Loucy (cell line): ENCODE measurements around the gene LRRC56.

ENCODE experiments used
- EZH2phosphoT487 ChIP-seq: fragments of 200-600 bp; IDR thresholded peaks from 2 replicates; pipeline ENCODE4 v1.6.1; 2018; ENCODE audit warnings: antibody characterized with exemption, mild to moderate bottlenecking, moderate library complexity, borderline replicate concordance
- TF ChIP-seq, protein P1 (sequence below): fragments of 200-600 bp; sonication (generic); conservative IDR thresholded peaks from 2 replicates; pipeline ENCODE4 v1.5.1; 2014; ENCODE audit warnings: mild to moderate bottlenecking, antibody characterized with exemption, low read length

DNA sequence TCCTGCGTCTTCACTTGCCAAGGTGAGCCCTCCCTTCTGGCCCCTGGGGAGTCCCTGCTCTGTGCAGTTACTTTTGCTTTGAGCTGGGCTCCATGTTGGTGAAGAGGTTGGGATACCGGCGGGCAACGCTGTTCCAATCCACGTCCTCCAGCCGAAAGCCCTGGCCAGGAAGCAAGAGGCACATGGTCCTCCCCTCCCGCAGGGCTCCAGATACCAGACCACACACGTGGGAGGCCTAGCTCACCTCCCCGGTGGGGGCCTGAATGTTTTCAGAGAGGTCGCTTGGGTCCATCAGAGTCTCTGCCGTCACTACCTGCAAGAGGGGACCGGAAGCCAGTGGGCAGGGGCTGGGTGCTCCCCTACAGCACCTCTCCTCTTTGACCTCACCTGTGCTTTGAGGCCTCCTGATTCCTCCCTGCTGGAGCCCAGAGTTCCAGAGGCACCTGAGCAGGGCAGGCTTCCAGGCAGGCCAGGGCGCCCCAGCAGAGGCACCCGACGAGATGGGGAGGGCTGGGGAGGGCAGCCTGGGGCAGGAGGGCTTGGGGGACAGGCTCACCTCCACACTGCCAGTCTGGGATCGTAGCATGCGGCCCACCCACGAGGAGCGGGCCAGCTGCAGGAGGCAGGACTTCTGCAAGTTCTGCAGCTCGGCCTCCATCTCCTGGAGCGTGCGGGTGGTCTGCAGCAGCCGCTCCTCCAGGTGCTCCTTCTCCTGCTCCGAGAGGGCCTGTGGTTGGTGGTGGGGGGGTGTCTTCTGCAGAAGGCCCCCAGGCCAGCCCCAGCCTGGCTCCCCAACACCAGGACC lies 20.2 kb downstream of the LRRC56 start:
- TF ChIP-seq, protein P1, sequence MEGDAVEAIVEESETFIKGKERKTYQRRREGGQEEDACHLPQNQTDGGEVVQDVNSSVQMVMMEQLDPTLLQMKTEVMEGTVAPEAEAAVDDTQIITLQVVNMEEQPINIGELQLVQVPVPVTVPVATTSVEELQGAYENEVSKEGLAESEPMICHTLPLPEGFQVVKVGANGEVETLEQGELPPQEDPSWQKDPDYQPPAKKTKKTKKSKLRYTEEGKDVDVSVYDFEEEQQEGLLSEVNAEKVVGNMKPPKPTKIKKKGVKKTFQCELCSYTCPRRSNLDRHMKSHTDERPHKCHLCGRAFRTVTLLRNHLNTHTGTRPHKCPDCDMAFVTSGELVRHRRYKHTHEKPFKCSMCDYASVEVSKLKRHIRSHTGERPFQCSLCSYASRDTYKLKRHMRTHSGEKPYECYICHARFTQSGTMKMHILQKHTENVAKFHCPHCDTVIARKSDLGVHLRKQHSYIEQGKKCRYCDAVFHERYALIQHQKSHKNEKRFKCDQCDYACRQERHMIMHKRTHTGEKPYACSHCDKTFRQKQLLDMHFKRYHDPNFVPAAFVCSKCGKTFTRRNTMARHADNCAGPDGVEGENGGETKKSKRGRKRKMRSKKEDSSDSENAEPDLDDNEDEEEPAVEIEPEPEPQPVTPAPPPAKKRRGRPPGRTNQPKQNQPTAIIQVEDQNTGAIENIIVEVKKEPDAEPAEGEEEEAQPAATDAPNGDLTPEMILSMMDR = no peak
- TF ChIP-seq EZH2phosphoT487 = no peak
